ENCODE data around the gene TIMM44.

DNA sequence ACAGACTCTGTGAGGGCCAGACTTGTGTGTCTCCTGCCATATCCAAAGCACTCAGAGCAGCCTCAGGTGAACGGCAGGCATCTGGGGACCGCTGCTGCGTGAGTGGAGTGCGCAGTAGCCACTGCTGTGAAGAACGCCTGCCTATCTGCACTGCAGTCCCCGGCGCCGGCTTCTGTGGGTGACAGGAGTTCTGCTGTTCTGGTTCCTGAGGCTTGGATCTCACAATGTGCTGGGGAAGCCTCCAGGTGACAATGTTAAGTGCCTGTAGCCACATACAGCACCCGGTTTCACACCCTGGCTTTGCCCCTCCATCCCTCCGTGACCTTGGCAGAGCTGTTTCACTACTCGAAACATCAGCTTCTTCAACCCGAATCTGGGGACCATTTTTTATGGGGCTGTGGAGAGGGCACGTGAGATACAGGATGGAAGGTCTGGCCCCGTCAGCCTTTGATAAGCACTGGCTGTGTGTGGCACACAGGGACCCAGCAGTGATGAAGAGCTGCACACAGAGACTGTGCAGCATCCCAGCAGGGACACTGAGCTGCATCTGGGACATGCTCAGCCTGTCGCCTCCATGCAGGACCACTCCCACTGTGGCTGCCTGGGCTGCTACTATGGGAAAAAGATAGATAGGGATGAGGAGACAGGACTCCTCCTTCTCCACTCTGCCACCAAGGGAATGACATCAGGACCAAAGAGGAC, 33.7 kb upstream of the TIMM44 start:
- no peak for TF ChIP-seq CTCF (IDR thresholded peaks at IDR 0.05; ENCODE audit: low read depth, low read length)
- TF ChIP-seq POLR2A (IDR thresholded peaks at IDR 0.05; ENCODE audit: extremely low read depth, insufficient read length), result no peak
- TF ChIP-seq, protein P1, sequence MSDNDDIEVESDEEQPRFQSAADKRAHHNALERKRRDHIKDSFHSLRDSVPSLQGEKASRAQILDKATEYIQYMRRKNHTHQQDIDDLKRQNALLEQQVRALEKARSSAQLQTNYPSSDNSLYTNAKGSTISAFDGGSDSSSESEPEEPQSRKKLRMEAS (IDR thresholded peaks at IDR 0.05; ENCODE audit: low read depth, low read length), result no peak
- no peak for TF ChIP-seq MYC (IDR thresholded peaks at IDR 0.05; ENCODE audit: low read depth, low read length)
